HUES48 (cell line): Measurements from ENCODE around the gene SREBF2.

Source experiments
- H3K27ac ChIP-seq: one replicate; pipeline ENCODE4 v1.7.0; 2013; ENCODE audit warnings: low read depth, low read length, inconsistent platforms
- H3K27me3 ChIP-seq: 2 replicates; pipeline ENCODE4 v1.6.1; 2013; ENCODE audit warnings: mild to moderate bottlenecking, low read length; ENCODE audit not compliant: control insufficient read depth, insufficient read depth
- H3K36me3 ChIP-seq: 2 replicates; pipeline ENCODE4 v1.6.1; 2013; ENCODE audit warnings: low read length; ENCODE audit not compliant: control insufficient read depth, insufficient read depth
- H3K4me1 ChIP-seq: 2 replicates; pipeline ENCODE4 v1.6.1; 2013; ENCODE audit warnings: mild to moderate bottlenecking, low read length; ENCODE audit not compliant: control insufficient read depth, insufficient read depth
- H3K4me3 ChIP-seq: 2 replicates; pipeline ENCODE4 v1.5.1; 2013; ENCODE audit warnings: mild to moderate bottlenecking, low read depth, low read length
- H3K9ac ChIP-seq: 2 replicates; pipeline ENCODE4 v1.6.1; 2013; ENCODE audit warnings: mild to moderate bottlenecking, low read depth, low read length, moderate library complexity
- H3K9me3 ChIP-seq: 2 replicates; pipeline ENCODE4 v1.6.1; 2013; ENCODE audit warnings: low read length; ENCODE audit not compliant: control insufficient read depth, insufficient read depth

Gene SREBF2

GRCh38 chr22:41883400-41883799 lies 50.5 kb downstream of the SREBF2 start:
- Histone ChIP-seq H3K27ac (no peak overlapping the region), H3K27me3 (no peaks in the 10 kb centered on the region), H3K9me3 (no peaks in the 10 kb centered on the region), H3K36me3 (peaks cover 97% of the 10 kb centered on the region), H3K9ac (no peak overlapping the region), H3K4me1 (no peaks in the 10 kb centered on the region), H3K4me3 (no peak overlapping the region)

GRCh38 chr22:41885116-41885515 lies 52.2 kb downstream of the SREBF2 start:
- Histone ChIP-seq H3K4me3 (no peak overlapping the region), H3K9me3 (no peaks in the 10 kb centered on the region), H3K27ac (no peak overlapping the region), H3K9ac (no peak overlapping the region), H3K4me1 (no peaks in the 10 kb centered on the region), H3K36me3 (peaks cover 96% of the 10 kb centered on the region), H3K27me3 (no peaks in the 10 kb centered on the region)

- no peaks in the 10 kb centered on the region for H3K27me3 ChIP-seq
- peaks cover 96% of the 10 kb centered on the region for H3K36me3 ChIP-seq
- H3K4me1 ChIP-seq: no peaks in the 10 kb centered on the region
- no peak overlapping the region for H3K9ac ChIP-seq
- H3K4me3 ChIP-seq: no peak overlapping the region
- no peak overlapping the region for H3K27ac ChIP-seq
- H3K9me3 ChIP-seq: no peaks in the 10 kb centered on the region
Observed at GRCh38 chr22:41885516-41885915, 52.6 kb downstream of the SREBF2 start.

GRCh38 chr22:41888627-41889200 lies 55.8 kb downstream of the SREBF2 start:
- peaks cover 93% of the 10 kb centered on the region for H3K36me3 ChIP-seq

GRCh38 chr22:41891407-41891806 lies 58.5 kb downstream of the SREBF2 start:
- no peaks in the 10 kb centered on the region for H3K4me1 ChIP-seq
- H3K9me3 ChIP-seq: no peaks in the 10 kb centered on the region
- H3K9ac ChIP-seq: no peak overlapping the region
- H3K27ac ChIP-seq: no peak overlapping the region
- H3K4me3 ChIP-seq: no peak overlapping the region
- H3K36me3 ChIP-seq: peaks cover 88% of the 10 kb centered on the region
- no peaks in the 10 kb centered on the region for H3K27me3 ChIP-seq

More at GRCh38 chr22:41888627-41889200, 55.8 kb downstream of the SREBF2 start:
- Histone ChIP-seq H3K4me1 (no peaks in the 10 kb centered on the region), H3K27me3 (no peaks in the 10 kb centered on the region), H3K9me3 (no peaks in the 10 kb centered on the region), H3K9ac (no peak overlapping the region), H3K27ac (no peak overlapping the region), H3K4me3 (no peak overlapping the region)

GRCh38 chr22:41892721-41893120 lies 59.8 kb downstream of the SREBF2 start:
- Histone ChIP-seq H3K27me3 (no peaks in the 10 kb centered on the region), H3K9me3 (no peaks in the 10 kb centered on the region), H3K4me3 (no peak overlapping the region), H3K27ac (no peak overlapping the region), H3K9ac (no peak overlapping the region), H3K4me1 (no peaks in the 10 kb centered on the region), H3K36me3 (peaks cover 90% of the 10 kb centered on the region)

GRCh38 chr22:41893591-41894375 lies 60.9 kb downstream of the SREBF2 start:
- no peak overlapping the region for H3K4me3 ChIP-seq
- H3K36me3 ChIP-seq: peaks cover 88% of the 10 kb centered on the region
- no peak overlapping the region for H3K27ac ChIP-seq
- H3K9ac ChIP-seq: no peak overlapping the region
- H3K4me1 ChIP-seq: no peaks in the 10 kb centered on the region
- no peaks in the 10 kb centered on the region for H3K27me3 ChIP-seq
- no peaks in the 10 kb centered on the region for H3K9me3 ChIP-seq

GRCh38 chr22:41898645-41899044 lies 65.7 kb downstream of the SREBF2 start:
- no peaks in the 10 kb centered on the region for H3K4me1 ChIP-seq
- no peak overlapping the region for H3K9ac ChIP-seq
- H3K4me3 ChIP-seq: no peak overlapping the region
- H3K9me3 ChIP-seq: no peaks in the 10 kb centered on the region
- no peaks in the 10 kb centered on the region for H3K27me3 ChIP-seq
- no peak overlapping the region for H3K27ac ChIP-seq
- H3K36me3 ChIP-seq: peaks cover 89% of the 10 kb centered on the region

GRCh38 chr22:41899110-41899509 lies 66.2 kb downstream of the SREBF2 start:
- no peak overlapping the region for H3K4me3 ChIP-seq
- H3K4me1 ChIP-seq: no peaks in the 10 kb centered on the region
- no peaks in the 10 kb centered on the region for H3K9me3 ChIP-seq
- H3K9ac ChIP-seq: no peak overlapping the region
- peaks cover 89% of the 10 kb centered on the region for H3K36me3 ChIP-seq
- no peak overlapping the region for H3K27ac ChIP-seq
- no peaks in the 10 kb centered on the region for H3K27me3 ChIP-seq

- Histone ChIP-seq H3K4me1 (no peaks in the 10 kb centered on the region), H3K27me3 (no peaks in the 10 kb centered on the region), H3K9ac (no peak overlapping the region), H3K27ac (no peak overlapping the region), H3K9me3 (no peaks in the 10 kb centered on the region), H3K4me3 (no peak overlapping the region), H3K36me3 (peaks cover 90% of the 10 kb centered on the region)
Observed at GRCh38 chr22:41899992-41900651, 67.2 kb downstream of the SREBF2 start.

GRCh38 chr22:41900652-41901312 lies 67.9 kb downstream of the SREBF2 start:
- no peaks in the 10 kb centered on the region for H3K4me1 ChIP-seq
- H3K9ac ChIP-seq: no peak overlapping the region
- H3K9me3 ChIP-seq: no peaks in the 10 kb centered on the region
- H3K4me3 ChIP-seq: no peak overlapping the region
- H3K36me3 ChIP-seq: peaks cover 92% of the 10 kb centered on the region
- no peaks in the 10 kb centered on the region for H3K27me3 ChIP-seq
- H3K27ac ChIP-seq: no peak overlapping the region
